ENCODE data around the gene CD47.

DNA sequence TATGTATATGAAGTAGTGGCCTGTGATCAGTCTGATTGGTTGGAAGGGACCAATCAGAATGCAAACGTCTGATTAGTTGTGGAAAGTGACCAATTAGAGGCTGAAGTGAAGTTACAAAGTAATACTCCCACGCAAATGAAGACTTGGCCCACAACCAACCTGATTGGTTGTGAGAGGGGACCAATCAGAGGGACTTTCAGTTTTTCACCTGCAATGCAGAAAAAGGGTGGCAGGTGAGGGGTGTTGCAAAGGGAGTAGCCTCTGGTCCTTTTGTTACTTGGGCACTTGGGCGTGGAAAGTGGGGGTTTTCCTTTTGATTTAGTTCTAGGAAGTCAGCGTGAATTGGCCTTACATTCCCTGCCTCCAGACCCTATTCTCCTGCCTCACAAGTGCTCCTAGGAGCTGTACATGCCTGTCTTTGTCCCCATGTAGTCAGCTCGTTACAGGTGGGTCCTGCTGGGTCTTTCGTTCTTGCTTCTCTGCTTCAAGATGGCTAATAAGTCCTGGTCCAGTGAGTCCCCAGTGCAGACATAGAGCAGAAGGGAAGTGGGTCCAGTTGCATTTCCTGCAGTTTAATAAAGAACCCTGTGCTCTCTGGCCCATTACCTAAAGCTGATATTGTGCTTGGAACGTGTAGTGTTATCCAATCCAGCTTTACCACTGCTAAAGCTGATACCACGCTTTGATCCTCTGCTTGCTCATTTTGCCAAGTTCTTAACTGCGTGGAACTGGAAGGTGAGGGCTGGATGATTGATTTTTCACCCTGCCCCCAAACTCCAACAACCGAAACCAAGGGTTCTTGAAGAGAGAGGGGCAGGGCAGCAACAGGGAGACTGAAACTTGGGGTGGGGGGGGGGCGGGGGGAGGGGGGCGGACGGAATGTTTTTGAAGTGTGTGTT is 46.0 kb upstream of the CD47 start:
- TF ChIP-seq SIN3A (IDR thresholded peaks at IDR 0.05; ENCODE audit: borderline replicate concordance, low read depth, low read length) (no peak), EZH2 (conservative IDR thresholded peaks at IDR 0.05; ENCODE audit: low read depth, low read length) (no peak), SRF (IDR thresholded peaks at IDR 0.05; ENCODE audit: low read depth, low read length) (no peak), DNMT3B (CRISPR knock-in tag; conservative IDR thresholded peaks at IDR 0.05) (no peak), SP4 (CRISPR knock-in tag; IDR thresholded peaks at IDR 0.05) (no peak), HNRNPLL (IDR thresholded peaks at IDR 0.05; ENCODE audit: low read depth, low read length, poor library complexity, severe bottlenecking) (no peak), FOXC1 (CRISPR knock-in tag; IDR thresholded peaks at IDR 0.05; ENCODE audit: borderline replicate concordance) (no peak), ZNF274 (CRISPR knock-in tag; IDR thresholded peaks at IDR 0.05) (no peak)
- TF ChIP-seq, protein P1, sequence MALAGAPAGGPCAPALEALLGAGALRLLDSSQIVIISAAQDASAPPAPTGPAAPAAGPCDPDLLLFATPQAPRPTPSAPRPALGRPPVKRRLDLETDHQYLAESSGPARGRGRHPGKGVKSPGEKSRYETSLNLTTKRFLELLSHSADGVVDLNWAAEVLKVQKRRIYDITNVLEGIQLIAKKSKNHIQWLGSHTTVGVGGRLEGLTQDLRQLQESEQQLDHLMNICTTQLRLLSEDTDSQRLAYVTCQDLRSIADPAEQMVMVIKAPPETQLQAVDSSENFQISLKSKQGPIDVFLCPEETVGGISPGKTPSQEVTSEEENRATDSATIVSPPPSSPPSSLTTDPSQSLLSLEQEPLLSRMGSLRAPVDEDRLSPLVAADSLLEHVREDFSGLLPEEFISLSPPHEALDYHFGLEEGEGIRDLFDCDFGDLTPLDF (CRISPR knock-in tag; IDR thresholded peaks at IDR 0.05) = no peak
- TF ChIP-seq, protein P2, sequence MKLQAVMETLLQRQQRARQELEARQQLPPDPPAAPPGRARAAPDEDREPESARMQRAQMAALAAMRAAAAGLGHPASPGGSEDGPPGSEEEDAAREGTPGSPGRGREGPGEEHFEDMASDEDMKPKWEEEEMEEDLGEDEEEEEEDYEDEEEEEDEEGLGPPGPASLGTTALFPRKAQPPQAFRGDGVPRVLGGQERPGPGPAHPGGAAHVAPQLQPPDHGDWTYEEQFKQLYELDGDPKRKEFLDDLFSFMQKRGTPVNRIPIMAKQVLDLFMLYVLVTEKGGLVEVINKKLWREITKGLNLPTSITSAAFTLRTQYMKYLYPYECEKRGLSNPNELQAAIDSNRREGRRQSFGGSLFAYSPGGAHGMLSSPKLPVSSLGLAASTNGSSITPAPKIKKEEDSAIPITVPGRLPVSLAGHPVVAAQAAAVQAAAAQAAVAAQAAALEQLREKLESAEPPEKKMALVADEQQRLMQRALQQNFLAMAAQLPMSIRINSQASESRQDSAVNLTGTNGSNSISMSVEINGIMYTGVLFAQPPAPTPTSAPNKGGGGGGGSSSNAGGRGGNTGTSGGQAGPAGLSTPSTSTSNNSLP (IDR thresholded peaks at IDR 0.05; ENCODE audit: low read depth, low read length) = no peak
- TF ChIP-seq, protein P3, sequence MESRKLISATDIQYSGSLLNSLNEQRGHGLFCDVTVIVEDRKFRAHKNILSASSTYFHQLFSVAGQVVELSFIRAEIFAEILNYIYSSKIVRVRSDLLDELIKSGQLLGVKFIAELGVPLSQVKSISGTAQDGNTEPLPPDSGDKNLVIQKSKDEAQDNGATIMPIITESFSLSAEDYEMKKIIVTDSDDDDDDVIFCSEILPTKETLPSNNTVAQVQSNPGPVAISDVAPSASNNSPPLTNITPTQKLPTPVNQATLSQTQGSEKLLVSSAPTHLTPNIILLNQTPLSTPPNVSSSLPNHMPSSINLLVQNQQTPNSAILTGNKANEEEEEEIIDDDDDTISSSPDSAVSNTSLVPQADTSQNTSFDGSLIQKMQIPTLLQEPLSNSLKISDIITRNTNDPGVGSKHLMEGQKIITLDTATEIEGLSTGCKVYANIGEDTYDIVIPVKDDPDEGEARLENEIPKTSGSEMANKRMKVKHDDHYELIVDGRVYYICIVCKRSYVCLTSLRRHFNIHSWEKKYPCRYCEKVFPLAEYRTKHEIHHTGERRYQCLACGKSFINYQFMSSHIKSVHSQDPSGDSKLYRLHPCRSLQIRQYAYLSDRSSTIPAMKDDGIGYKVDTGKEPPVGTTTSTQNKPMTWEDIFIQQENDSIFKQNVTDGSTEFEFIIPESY (CRISPR knock-in tag; IDR thresholded peaks at IDR 0.05) = no peak
- TF ChIP-seq, protein P4, sequence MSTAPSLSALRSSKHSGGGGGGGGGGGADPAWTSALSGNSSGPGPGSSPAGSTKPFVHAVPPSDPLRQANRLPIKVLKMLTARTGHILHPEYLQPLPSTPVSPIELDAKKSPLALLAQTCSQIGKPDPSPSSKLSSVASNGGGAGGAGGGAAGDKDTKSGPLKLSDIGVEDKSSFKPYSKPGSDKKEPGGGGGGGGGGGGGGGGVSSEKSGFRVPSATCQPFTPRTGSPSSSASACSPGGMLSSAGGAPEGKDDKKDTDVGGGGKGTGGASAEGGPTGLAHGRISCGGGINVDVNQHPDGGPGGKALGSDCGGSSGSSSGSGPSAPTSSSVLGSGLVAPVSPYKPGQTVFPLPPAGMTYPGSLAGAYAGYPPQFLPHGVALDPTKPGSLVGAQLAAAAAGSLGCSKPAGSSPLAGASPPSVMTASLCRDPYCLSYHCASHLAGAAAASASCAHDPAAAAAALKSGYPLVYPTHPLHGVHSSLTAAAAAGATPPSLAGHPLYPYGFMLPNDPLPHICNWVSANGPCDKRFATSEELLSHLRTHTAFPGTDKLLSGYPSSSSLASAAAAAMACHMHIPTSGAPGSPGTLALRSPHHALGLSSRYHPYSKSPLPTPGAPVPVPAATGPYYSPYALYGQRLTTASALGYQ (CRISPR knock-in tag; IDR thresholded peaks at IDR 0.05) = no peak
- TF ChIP-seq, protein P5, sequence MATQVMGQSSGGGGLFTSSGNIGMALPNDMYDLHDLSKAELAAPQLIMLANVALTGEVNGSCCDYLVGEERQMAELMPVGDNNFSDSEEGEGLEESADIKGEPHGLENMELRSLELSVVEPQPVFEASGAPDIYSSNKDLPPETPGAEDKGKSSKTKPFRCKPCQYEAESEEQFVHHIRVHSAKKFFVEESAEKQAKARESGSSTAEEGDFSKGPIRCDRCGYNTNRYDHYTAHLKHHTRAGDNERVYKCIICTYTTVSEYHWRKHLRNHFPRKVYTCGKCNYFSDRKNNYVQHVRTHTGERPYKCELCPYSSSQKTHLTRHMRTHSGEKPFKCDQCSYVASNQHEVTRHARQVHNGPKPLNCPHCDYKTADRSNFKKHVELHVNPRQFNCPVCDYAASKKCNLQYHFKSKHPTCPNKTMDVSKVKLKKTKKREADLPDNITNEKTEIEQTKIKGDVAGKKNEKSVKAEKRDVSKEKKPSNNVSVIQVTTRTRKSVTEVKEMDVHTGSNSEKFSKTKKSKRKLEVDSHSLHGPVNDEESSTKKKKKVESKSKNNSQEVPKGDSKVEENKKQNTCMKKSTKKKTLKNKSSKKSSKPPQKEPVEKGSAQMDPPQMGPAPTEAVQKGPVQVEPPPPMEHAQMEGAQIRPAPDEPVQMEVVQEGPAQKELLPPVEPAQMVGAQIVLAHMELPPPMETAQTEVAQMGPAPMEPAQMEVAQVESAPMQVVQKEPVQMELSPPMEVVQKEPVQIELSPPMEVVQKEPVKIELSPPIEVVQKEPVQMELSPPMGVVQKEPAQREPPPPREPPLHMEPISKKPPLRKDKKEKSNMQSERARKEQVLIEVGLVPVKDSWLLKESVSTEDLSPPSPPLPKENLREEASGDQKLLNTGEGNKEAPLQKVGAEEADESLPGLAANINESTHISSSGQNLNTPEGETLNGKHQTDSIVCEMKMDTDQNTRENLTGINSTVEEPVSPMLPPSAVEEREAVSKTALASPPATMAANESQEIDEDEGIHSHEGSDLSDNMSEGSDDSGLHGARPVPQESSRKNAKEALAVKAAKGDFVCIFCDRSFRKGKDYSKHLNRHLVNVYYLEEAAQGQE (IDR thresholded peaks at IDR 0.05; ENCODE audit: borderline replicate concordance in 1 of 2, low read depth in 1 of 2, low read length in 2 of 2) = no peak
